Brain pericyte (primary cell): Measurements from ENCODE around the gene ID2.
A peak's percentile ranks its signal among the peaks of the same experiment; 100 is the strongest.

Experiments
- DNase-seq: peaks from one replicate; pipeline ENCODE4 v3.0.0-alpha.2; 2012; ENCODE audit warnings: low read depth, low spot score

ID2 gene, protein sequence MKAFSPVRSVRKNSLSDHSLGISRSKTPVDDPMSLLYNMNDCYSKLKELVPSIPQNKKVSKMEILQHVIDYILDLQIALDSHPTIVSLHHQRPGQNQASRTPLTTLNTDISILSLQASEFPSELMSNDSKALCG

DNA sequence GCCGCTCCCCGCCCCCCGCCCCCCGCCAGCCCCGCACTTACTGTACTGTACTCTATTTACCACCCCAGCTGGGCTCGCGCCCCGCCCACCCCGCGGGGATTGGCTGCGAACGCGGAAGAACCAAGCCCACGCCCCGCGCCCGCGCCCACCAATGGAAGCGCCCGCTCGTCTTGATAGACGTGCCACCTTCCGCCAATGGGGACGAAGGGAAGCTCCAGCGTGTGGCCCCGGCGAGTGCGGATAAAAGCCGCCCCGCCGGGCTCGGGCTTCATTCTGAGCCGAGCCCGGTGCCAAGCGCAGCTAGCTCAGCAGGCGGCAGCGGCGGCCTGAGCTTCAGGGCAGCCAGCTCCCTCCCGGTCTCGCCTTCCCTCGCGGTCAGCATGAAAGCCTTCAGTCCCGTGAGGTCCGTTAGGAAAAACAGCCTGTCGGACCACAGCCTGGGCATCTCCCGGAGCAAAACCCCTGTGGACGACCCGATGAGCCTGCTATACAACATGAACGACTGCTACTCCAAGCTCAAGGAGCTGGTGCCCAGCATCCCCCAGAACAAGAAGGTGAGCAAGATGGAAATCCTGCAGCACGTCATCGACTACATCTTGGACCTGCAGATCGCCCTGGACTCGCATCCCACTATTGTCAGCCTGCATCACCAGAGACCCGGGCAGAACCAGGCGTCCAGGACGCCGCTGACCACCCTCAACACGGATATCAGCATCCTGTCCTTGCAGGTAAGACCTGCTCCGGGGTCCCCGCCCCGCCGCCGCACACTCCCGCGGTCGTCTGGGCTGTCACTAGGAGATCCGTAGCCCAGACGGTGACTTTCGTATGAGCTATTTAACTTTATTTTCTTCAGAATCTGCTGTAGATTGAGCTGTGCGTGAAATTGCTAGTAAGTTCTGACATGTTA, at the start of gene ID2:
Gene ID2, plus strand, starts transcription at position 271 of the 907 bp plus-strand sequence. Its CDS starts 110 bp downstream, at position 381.
- DNase-seq, result peak; percentile 95

DNA sequence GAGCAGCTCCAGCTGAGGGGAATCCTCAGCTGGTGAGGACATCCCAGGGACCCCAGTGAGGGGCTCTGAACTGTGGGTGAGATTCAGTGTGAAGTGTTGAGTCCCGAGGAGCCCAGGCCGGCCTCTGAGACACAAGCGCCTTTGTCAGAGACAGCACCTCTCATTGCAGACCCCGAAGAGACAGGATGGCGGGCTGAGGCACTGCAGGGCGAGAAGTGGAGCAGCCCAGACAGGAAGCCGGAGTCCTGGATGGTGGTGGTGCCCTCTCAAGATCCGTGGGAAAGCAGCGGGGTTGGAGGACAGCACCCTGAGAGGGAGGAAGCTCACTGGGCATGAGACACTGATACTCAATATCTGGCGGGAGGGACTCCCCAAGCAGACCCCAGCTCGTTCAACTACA, 49.1 kb upstream of the ID2 start:
- DNase-seq, result no peak

DNA sequence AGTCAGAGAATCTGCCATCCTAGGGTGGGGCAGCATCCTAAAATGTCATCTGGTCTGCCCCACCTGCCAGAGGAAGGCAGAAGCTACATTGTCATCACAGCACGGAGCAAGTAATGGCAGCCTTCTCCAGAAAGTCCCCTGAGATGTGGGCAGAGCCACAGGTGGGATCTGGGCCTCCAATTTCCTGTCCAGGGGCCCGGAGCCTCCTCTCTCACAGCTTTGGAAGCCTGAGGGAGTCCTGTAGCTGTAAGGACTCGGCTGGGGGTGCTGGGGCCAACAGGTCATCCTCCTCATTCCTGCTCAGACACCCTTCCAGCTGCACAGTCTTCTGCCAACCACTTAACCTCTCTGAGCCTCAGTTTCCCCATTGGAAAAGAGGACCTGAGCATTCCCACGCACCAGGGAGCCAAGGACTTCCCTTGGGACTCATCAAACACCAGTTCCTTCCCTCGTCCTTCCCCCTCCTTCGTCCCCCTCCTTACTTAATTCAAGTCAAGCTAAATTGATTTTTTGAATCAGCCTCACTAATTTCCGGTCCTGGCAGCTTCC, 48.6 kb upstream of the ID2 start:
- DNase-seq, result no peak

DNA sequence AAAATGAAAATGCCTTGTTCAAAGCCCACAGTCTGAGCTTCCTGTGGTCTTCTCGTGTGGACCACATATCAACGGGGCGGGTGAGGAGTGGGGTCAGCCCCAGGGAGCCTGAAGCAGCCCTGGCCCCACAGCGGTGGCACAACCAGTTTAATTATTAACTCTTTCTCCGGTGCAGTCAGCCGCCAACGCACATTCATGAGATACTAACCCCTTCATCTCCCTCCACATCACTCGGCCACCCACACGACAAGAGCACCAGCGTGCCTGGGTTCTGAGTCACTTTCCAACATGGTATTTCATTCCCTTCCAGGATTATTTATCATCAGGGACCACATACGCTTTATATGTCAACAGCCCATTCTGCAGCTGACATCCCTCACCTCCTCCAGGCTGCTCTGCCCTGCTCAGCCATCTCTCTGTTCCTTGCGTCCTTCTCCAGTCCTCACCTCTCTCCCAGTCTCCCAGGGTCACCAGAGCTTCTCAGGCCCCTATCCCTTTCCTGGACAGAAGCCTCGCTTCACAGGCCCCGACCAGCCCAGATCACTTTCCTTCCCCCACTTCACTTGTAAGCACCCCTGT, 48.0 kb upstream of the ID2 start:
- DNase-seq, result no peak

DNA sequence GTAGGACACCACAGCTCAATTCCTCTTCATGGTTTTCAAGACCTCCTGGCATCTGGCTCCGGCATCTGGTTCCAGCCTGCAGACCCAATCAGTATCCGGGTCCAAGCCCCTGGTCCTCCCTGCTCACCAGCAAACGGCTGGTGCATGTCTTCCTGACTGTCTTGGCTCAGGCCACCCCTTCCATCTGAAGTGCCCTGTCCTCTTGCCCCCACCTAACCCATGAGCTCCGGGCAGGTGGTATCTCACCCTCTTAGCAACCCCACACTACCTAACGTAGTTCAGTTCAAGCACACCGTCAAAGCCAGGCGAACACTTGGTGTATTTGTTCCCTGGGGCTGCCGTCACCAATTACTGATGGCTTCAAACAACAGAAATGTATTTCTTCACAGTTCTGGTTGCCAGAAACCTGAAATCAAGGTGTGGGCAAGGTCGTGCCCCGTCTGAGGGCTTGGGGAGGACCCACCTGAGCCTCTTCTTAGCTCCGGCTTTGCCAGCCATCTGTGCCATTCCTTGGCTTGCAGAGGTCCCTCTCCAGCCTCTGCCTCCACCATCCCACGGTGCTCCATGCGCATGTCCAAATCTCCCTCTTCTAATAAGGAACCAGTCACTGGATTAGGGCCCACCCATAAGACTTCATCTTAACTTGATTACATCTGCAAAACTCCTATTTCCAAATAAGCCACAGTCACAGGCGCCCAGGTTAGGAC, 47.2 kb upstream of the ID2 start:
- no peak for DNase-seq

DNA sequence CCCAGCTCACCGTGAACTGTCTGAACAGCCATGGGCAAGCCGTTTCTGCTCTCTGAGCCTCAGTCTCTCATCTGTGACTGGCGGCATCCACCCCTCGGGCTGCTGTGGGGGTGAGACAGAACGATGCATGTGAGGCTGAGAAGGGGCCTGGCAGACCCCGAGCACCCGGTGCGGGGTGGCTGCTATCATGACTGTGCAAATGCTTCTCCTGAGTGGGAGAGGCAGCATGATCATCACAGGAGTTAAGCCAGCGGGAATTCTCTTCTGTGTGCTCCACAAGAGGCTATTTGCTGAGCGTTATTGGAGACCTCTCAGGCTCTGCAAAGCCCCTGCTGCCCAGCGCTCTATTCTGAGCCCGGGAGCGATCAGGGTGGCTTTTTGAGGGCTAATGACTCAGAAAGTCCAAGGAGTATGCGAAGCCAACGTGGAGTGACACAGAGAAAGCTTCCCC, 45.8 kb upstream of the ID2 start:
- DNase-seq, result no peak

DNA sequence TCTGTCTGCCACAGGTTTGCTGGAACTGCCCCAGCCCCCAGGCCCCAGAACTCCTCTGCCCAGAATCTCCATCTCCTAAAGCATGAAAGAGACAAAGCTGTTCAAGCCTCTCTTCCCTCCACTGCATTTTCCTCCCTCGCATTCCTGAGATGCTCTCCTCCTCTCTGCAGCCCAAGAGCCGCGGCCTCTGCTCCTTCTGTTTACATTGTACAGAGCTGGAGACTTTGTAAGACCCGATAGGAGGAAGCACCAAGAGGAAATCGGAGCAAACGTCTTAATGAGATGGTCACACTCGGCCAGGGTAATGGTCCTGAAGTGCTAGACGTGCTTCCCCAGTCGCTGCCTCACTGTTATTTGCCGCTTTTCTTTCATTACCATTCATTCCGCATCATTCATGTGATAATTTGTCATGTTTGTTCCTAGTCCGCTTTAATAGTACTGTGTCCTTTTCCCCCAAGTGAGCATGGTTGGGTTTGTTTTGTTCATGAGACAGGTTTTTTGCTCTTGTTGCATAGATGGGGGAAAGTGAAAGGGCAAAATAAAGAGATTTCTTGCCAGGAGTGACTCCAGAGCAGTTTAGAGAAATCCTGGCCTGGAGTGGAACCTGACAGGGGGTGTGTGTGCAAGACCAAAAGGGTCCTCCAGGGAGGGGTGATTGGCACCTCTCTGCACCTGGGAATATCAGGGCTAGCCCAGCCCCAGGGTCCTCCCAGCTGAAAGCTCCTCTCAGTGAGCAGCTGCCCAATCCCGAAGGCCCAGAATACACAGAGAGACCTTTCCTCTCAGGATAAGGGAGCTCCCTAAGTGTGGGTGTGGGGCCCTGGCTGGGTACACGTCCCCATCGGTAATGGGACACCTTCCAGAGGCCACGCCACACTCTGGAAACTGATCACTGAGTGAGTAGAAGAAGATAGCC, 44.9 kb upstream of the ID2 start:
- no peak for DNase-seq

DNA sequence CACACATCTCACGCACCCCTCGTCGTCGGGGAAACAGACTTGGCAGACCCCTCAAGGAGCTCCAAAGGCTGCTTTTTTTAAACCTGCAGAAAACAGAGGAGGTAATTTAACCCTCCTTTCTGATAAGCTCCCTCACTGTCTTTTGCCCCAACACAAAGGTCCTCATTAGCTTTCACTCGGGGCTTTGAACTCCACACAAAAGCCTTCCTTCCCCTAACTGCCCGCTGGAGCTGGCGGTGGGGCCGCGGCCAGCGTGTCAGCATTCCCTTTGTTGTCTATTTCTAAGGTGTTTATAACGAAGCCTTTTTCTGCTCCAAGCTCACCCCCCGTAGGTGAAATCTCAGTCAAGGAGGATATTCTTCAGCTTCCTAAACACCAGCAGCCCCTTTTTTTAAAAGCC, 43.5 kb upstream of the ID2 start:
- no peak for DNase-seq

DNA sequence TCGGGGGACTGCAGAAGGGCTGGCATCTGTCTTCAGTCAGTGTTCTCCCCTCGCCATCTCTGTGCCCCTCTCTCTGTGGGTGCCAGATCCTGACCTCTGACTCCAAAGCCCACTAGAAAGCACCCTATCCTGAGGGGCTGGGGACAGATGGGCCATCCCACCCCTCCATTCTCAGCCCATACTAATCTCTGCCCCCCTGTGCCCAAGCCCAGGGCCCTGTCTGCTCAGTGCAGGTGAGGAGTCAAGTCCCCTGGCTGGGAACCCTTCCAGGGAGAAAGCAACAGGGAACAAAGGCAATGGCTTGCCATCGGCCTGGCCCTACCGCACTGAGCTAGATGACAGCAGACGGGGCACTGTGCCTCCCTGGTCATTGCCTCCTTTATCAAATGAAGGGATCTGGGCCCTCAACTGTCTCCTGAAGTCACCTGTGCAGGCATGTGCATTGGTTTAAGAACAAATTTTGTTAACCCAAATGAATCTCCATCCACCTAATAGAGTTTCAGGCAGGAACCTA, 42.7 kb upstream of the ID2 start:
- no peak for DNase-seq

DNA sequence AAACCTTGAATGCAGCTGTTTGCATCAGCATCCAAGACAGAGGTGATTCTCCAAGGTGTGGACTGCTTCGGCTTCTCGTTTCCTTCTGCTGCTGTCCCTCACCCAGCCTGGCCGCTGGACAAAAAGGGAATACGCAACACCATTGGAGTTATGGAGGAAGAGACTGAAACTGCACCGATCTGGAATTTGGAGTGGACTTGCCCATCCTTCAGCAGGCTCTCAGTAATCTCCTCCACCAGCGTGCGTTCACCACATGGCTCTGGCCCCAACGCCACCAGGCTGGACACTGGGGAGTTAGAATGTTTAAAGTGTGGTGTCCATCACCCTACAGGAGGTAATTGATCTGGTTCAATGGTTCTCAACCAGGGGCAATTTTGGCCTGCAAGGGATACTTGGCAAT, 41.4 kb upstream of the ID2 start:
- no peak for DNase-seq

DNA sequence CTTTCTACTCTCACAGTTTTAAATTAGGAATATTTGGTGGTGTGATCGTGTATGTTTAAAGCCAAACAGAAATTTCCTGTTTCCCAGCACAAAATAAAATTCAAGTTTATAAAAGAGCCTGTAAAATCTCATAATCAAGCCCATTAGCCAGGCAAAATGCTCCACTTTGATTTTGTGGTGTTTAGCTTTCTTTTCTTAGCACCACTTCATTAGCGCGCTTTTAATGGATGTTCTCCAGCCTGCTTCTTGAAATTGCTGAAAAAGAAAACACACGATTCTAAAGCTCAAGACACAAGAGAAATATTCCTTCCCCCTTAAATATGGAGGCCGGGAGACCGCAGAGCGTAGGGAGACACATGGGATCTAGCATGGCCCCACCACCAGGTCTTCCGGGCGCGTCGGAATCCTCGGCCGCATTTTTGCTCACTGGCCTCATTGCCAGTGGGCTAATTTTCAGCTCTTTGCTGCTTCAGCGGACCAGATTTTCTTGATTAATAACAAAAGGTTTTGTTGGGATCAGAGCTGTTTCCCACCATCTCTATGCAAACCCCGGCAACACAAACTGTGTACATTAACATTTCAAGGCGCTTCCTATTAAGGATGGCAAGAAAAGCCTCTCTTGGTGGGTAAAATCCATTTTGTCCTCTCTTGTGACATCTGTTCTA, 40.4 kb upstream of the ID2 start:
- DNase-seq, result no peak

DNA sequence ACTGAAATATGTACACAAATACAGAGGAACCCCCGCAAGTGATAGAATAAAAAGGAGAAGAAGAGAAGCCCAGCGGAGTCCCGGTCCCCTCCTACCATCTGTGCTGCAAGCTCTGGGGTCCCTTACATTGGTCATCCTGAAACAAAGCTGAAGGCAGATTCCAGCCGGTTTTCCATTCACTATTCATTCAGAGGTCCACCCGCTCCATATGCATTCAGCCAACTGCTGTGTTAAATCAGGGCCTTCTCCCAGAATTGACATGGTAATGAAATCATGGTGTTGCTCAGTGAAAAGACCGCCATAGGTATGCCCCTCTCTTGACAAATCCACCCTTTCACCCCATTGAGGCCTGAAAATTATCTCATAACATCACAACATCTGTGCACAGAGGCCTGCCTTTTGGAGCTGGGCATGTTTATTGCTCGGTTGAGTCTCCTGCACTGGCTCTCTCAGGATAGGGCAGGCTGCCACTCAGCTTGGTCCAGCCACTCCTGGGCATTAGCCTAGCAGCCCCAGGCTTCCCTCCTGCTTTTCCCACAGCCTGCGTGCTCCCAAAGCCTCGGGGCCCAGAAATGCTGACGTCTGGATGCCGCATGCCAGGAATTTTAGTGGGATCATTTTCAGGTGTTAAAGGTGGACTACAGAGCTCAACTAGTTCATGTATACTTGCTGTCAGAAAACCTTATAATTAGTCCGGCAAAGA, 39.3 kb upstream of the ID2 start:
- no peak for DNase-seq

DNA sequence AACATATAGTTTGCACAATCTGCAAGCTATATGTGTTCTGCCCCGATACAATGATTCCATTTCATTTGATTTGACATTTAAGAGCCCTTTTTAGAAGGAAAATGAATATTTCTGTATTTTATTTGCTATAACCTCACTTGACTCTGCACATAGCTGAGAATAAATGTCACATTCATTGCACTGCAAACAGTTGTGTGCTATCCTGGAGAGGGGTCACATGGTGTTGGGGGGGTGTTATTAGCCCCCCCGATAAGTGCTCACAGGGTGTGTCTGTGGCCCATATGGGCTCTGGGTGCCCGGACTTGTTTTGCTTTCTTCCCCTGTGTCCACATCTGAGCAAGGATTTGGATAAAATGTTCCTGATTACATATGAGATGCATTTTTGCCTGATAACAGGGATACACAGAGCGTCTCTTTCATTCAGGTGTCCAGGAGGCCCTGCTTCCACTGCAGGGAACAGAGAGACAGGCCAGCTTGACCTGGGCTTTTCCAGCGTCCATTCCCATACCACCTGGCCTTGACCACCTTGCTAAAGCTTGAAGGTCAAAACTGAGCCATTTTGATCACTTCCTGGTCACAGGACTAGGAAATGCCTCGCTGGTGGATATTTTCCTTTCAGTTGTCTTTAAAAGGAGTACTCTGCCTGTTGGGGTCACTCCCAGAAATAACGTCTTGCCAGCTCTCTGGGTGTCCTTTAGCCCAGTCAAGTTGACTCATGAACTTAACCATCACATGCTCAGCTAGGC, 38.4 kb upstream of the ID2 start:
- no peak for DNase-seq

DNA sequence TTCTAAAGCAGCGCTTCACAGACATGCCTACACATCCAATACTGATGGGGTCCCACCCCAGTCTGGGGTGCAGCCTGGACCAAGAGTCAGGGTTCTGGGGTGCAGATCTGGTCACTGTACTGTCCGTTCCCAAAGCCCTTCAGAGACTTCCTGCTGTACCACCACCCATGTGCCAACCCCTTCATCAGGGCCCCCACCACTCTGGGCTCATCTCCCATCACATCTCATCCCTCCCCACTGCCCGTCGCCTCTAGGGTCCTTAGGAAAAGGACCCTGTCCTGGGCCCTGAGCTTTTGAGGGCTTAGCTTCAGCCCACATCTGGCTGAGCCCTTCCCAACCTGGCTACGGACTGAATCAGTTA, 37.9 kb upstream of the ID2 start:
- DNase-seq, result no peak

DNA sequence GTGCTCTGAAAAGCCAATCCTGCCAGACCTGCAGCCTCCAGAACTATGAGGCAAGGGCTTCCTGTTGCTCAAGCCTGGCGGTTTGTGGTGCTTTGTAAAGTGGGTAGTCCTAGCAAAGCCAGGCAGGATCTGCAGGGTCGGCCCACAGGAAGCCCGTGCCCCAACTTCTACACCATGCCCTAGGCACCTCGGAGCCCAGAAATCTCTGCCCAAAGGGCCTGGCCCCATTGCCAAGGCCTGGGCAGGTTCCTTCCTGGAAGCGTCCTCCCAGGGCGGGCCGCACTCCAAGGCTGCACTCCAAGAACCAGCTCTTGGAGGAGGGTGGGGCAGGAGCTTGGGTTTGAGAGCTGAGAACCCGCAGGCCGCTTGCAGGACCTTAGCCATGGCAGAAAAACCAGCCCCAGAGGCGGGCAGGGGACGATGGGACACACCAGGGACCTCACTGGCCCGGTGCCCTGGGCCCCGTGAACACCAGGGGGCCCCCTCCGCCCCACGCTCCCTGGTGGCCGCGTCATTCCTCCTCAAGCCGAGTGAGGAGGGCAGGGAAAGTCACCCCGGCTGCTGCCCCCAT, 37.2 kb upstream of the ID2 start:
- no peak for DNase-seq

DNA sequence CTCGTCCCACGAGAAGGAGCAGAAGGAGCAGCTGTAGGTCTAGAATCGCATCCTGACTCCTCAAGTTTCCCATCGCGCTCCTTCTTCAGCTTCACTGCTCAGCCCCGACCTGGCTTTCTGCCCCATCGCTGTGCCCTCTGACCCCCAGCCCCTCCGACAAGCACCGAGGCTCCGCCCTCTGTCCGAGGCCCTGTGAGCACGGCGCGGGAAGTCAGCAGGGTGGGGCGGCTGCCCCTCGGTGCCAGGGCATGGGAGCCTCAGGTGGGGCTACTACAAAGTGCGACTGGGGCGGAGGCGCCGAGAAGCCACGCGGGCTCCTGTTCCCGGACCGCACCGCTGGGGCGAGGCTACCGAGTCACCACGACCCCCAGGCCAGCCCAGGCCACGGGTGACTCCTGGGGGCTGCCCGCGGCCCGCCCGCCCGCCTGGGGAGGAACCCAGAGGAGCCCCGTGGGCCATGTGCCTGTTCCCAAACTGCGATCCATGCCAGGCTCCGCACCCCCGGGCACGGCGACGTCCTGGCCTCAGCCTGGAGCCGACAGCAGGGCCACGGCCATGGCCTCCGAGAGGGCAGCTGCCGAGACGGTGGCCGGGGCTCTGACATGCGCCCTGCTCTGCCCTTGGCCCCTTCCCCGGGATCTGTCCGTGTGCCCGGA, 36.6 kb upstream of the ID2 start:
- DNase-seq, result no peak

DNA sequence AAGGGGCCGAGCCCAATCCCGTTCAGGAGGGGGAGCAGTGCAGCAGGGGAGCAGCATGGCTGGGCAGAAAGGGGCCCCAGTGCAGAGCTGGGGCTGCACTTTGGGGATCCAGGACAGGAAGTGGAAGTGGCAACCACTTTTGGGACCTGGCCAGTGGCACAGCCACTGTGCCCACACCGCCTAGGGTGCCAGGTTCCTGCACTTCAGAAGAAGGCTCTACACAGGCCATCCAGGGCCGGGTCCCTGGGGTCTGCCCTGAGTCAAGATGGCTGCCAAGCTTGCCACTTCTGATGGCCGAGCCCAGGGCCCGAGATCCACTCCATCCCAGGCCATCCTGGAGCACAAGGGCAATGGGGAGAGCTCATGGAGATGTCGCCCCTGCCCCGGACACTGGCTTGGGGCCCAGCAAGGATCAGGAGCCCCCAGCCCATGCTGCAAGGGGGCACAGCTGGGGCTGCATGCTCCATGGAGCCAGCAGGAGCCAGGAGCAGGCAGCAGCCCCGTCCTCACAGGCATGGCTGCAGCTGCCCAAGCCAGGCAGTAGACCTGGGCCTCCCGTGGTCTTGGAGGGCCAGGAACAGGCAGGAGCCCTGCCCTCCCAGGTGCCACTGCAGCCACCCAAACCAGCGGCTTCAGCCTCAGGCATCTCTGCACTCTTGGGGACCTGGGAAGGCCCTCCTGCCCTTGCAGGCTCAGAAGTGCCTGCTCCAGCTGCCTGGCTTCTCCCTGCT, 35.0 kb upstream of the ID2 start:
- no peak for DNase-seq
